ENCODE results near the gene PODXL.

PODXL gene

GRCh38 chr7:131536361-131536849, 20.0 kb downstream of the PODXL start:
- TF ChIP-seq, protein P1, sequence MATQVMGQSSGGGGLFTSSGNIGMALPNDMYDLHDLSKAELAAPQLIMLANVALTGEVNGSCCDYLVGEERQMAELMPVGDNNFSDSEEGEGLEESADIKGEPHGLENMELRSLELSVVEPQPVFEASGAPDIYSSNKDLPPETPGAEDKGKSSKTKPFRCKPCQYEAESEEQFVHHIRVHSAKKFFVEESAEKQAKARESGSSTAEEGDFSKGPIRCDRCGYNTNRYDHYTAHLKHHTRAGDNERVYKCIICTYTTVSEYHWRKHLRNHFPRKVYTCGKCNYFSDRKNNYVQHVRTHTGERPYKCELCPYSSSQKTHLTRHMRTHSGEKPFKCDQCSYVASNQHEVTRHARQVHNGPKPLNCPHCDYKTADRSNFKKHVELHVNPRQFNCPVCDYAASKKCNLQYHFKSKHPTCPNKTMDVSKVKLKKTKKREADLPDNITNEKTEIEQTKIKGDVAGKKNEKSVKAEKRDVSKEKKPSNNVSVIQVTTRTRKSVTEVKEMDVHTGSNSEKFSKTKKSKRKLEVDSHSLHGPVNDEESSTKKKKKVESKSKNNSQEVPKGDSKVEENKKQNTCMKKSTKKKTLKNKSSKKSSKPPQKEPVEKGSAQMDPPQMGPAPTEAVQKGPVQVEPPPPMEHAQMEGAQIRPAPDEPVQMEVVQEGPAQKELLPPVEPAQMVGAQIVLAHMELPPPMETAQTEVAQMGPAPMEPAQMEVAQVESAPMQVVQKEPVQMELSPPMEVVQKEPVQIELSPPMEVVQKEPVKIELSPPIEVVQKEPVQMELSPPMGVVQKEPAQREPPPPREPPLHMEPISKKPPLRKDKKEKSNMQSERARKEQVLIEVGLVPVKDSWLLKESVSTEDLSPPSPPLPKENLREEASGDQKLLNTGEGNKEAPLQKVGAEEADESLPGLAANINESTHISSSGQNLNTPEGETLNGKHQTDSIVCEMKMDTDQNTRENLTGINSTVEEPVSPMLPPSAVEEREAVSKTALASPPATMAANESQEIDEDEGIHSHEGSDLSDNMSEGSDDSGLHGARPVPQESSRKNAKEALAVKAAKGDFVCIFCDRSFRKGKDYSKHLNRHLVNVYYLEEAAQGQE (IDR thresholded peaks at IDR 0.05; ENCODE audit: insufficient read depth in 1 of 2, low read depth in 2 of 2, low read length in 2 of 2), result no peak
- no peak for TF ChIP-seq SIN3A (IDR thresholded peaks at IDR 0.05; ENCODE audit: borderline replicate concordance, insufficient read depth, low read length)
- no peak for TF ChIP-seq POLR2AphosphoS5 (IDR thresholded peaks at IDR 0.05; ENCODE audit: low read depth, low read length)
- no peak for TF ChIP-seq FOXP2 (optimal IDR thresholded peaks at IDR 0.05; ENCODE audit: borderline replicate concordance, extremely low read depth, extremely low read length, insufficient read depth)

DNA sequence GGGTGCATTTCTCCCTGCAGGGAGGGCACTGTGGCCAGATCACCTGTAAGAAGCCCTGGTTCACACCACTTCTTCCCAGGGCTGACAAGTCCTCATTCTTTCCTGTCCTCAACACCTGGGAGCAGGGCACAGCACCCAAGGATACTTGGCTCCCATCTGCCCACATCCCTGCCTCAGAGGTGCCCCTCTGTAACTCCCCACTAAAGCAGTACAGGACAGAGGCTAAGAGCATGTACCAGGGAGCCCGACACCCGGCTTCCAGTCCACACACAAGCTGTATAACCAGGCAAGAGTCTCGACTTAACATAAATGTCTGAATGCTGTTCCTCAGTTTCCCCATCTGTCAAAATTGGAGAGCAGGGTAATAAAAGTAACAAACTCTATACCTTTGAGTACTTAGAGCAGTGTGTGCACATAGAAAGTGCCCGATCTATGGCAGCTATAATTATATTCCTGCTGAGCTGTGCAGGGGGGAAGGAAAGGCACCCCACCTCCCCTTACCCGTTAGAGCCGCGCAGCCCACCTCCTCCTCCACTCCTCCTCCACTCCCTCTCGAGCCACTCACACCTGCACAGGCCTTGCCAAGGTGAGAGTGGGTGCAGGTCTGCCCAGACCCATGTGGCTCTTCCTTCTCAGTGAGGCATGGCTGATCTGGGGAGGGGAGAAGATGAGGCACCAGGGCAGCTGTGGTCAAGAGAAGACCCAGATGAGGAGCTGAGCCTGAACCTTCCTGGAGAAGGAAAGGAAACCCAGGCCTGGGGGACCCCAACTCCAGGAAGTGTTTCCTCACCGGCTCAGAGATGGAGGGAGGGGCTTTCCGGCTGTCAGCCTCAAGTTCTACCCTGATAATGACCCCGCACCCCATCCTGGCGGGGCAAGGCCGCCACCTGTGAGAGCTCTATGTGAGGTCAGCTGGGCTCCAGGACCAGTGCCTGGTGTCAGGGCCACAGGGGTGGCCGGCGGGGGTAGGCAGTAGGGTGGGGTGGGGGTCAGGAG, 22.6 kb downstream of the PODXL start:
- no peak for TF ChIP-seq POLR2AphosphoS5 (IDR thresholded peaks at IDR 0.05; ENCODE audit: low read depth, low read length)

GRCh38 chr7:131533151-131533559, 23.3 kb downstream of the PODXL start:
- TF ChIP-seq FOXP2 (optimal IDR thresholded peaks at IDR 0.05; ENCODE audit: borderline replicate concordance, extremely low read depth, extremely low read length, insufficient read depth) (no peak), POLR2AphosphoS5 (IDR thresholded peaks at IDR 0.05; ENCODE audit: low read depth, low read length) (no peak), SIN3A (IDR thresholded peaks at IDR 0.05; ENCODE audit: borderline replicate concordance, insufficient read depth, low read length) (no peak)
- TF ChIP-seq, protein P1 (IDR thresholded peaks at IDR 0.05; ENCODE audit: insufficient read depth in 1 of 2, low read depth in 2 of 2, low read length in 2 of 2), result no peak

GRCh38 chr7:131532570-131533091, 23.8 kb downstream of the PODXL start:
- TF ChIP-seq, protein P1 (IDR thresholded peaks at IDR 0.05; ENCODE audit: insufficient read depth in 1 of 2, low read depth in 2 of 2, low read length in 2 of 2), result no peak
- TF ChIP-seq SIN3A (IDR thresholded peaks at IDR 0.05; ENCODE audit: borderline replicate concordance, insufficient read depth, low read length) (no peak), POLR2AphosphoS5 (IDR thresholded peaks at IDR 0.05; ENCODE audit: low read depth, low read length) (no peak), TAF1 (IDR thresholded peaks at IDR 0.05; ENCODE audit: borderline replicate concordance, insufficient read depth, low read length) (no peak), FOXP2 (optimal IDR thresholded peaks at IDR 0.05; ENCODE audit: borderline replicate concordance, extremely low read depth, extremely low read length, insufficient read depth) (no peak)

DNA sequence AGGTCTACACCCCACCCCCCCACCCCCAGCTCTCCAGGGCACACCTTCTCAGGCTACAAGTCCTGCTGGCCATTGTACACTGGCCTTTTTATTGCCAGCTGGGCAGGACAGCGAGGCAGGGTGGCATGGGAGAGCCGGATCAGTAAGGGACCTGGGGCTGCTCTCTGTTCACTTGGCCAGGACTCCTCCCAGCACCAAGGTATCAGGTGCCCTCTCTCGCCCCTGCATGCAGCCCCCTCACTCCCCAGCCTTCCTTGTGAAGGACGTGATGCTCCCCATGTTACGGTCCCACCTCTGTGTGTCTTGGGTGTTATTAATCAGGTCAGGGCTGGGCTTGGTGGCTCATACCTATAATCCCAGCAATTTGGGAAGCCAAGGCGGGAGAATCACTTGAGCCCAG, 26.3 kb downstream of the PODXL start:
- TF ChIP-seq SIN3A (IDR thresholded peaks at IDR 0.05; ENCODE audit: borderline replicate concordance, insufficient read depth, low read length), result no peak
- no peak for TF ChIP-seq POLR2AphosphoS5 (IDR thresholded peaks at IDR 0.05; ENCODE audit: low read depth, low read length)
- TF ChIP-seq, protein P1 (IDR thresholded peaks at IDR 0.05; ENCODE audit: insufficient read depth in 1 of 2, low read depth in 2 of 2, low read length in 2 of 2), result no peak
- TF ChIP-seq TAF1 (IDR thresholded peaks at IDR 0.05; ENCODE audit: borderline replicate concordance, insufficient read depth, low read length), result no peak
- TF ChIP-seq FOXP2 (optimal IDR thresholded peaks at IDR 0.05; ENCODE audit: borderline replicate concordance, extremely low read depth, extremely low read length, insufficient read depth), result no peak
